Measurements from ENCODE around the gene EML1. TPM values are rescaled to one million over a fixed set of nuclear protein-coding genes. Genes with fewer than 3 reads are reported as not detected.

The EML1 gene
- total and polyA plus RNA-seq, 7 donors = 3.9 to 148 (median 91.5) TPM

DNA sequence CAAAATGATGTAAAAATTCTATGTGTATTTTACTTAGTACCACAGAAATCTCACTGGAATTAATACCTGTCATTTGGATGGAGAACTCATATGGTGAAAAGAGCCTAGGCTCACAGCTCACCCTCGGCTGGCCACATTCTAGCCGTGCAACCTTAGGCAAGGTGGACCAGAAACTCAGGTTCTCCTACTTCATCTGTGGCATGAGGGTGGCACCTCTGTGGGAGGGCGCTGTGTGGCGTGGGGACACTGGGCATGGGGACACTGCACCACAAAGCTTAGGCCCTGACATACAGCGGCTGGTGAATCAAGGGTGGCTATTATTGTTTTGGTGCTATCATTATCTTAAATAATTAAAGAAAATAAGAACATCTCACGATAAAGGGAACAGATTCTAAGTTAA, 47.1 kb downstream of the EML1 start:
- no peaks in the 10 kb centered on the region for H3K27me3 ChIP-seq
- H3K36me3 ChIP-seq = no peaks in the 10 kb centered on the region
- 91 to 95% methylated on average over 6 of the region's 6 CpGs for WGBS, 2 donors
- H3K4me1 ChIP-seq = peaks cover 0 to 49% (median 43%) of the 10 kb centered on the region in 4 donors
- intact Hi-C loops (cut with DNase I) = no loop called here
- no peak for TF ChIP-seq POLR2A (IDR thresholded peaks at IDR 0.05)
- H3K9me3 ChIP-seq = no peaks in the 10 kb centered on the region
- no peak overlapping the region for H3K27ac ChIP-seq
- no peak for DNase-seq
- H3K4me3 ChIP-seq = no peak overlapping the region

DNA sequence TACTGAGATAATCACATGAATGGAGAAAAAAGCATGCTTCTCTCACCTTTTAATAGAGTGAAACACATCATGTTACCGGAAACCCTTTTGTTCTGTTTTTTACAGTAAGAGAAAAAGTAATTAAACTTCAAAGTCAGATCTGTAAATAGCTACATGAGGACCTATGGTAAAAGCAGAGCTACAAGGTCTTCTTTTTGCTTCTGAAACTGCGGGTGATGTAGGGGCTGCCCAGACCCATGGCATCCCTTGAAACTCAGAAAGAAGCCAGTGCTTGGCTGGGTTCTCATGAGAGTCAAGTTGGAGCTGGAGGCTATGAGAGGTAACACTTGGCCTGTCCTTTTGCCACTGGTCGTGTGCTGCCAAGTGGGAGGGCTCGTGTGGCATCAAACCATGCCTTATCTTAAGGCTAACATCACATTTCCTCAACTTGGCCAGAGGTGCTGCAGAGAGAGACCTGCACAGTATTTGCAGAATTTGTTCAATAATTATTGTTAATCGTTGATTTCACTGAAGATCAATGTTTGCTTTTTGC, 47.6 kb downstream of the EML1 start:
- Histone ChIP-seq H3K4me3 (no peak overlapping the region), H3K27ac (no peak overlapping the region), H3K36me3 (no peaks in the 10 kb centered on the region), H3K27me3 (no peaks in the 10 kb centered on the region), H3K9me3 (no peaks in the 10 kb centered on the region), H3K4me1 (peaks cover 0 to 49% (median 43%) of the 10 kb centered on the region in 4 donors)
- no peak for TF ChIP-seq POLR2A (IDR thresholded peaks at IDR 0.05)
- TF ChIP-seq POLR2AphosphoS5 (IDR thresholded peaks at IDR 0.05) = no peak
- TF ChIP-seq, protein P1, sequence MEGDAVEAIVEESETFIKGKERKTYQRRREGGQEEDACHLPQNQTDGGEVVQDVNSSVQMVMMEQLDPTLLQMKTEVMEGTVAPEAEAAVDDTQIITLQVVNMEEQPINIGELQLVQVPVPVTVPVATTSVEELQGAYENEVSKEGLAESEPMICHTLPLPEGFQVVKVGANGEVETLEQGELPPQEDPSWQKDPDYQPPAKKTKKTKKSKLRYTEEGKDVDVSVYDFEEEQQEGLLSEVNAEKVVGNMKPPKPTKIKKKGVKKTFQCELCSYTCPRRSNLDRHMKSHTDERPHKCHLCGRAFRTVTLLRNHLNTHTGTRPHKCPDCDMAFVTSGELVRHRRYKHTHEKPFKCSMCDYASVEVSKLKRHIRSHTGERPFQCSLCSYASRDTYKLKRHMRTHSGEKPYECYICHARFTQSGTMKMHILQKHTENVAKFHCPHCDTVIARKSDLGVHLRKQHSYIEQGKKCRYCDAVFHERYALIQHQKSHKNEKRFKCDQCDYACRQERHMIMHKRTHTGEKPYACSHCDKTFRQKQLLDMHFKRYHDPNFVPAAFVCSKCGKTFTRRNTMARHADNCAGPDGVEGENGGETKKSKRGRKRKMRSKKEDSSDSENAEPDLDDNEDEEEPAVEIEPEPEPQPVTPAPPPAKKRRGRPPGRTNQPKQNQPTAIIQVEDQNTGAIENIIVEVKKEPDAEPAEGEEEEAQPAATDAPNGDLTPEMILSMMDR (IDR thresholded peaks at IDR 0.05) = no peak
- no peak for TF ChIP-seq EP300 (IDR thresholded peaks at IDR 0.05)
- DNase-seq = no peak
- 74 to 80% methylated on average over 5 of the region's 5 CpGs for WGBS, 2 donors
- intact Hi-C loops (cut with DNase I) = no loop called here

DNA sequence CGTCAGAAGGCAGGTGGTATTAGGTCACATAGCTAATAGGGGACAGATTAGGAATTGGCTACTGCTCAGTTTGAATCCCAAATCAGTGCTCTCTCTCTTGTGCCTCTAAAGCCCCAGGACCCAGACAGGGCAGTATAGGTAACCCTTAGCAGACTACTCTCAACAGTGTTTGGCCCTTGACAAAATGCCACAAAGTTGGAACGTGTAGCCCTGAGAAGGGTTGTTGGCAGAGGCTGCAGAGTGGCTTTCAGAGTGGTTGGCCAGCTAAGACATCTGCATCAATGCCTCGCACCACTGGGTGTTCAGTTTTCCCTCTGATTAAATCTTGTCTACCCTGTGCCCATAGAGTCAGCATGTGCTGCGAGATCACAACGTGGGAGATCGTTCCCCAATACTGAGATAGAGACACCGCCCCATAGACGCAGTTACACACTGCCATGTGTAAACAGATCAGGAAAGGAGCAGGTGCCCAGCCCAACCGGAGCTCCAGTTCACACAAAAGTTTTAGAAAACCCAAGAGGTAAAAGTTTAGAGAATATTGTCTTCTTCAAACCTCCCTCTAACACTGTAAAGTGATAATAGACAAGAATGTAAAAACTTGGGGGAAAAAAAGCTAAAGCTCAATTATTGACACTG, 48.3 kb downstream of the EML1 start:
- TF ChIP-seq POLR2AphosphoS5 (IDR thresholded peaks at IDR 0.05) (no peak), EP300 (IDR thresholded peaks at IDR 0.05) (no peak), POLR2A (IDR thresholded peaks at IDR 0.05) (no peak)
- TF ChIP-seq, protein P1 (IDR thresholded peaks at IDR 0.05) = no peak
- intact Hi-C loops (cut with DNase I) = no loop called here
- Histone ChIP-seq H3K27me3 (no peaks in the 10 kb centered on the region), H3K4me1 (peaks cover 0 to 49% (median 43%) of the 10 kb centered on the region in 4 donors), H3K27ac (peak overlapping the region in 1 of 4 donors; percentile 1), H3K36me3 (no peaks in the 10 kb centered on the region), H3K4me3 (no peak overlapping the region), H3K9me3 (no peaks in the 10 kb centered on the region)
- 26 to 60% methylated on average over 9 of the region's 9 CpGs for WGBS, 2 donors
- DNase-seq = no peak

DNA sequence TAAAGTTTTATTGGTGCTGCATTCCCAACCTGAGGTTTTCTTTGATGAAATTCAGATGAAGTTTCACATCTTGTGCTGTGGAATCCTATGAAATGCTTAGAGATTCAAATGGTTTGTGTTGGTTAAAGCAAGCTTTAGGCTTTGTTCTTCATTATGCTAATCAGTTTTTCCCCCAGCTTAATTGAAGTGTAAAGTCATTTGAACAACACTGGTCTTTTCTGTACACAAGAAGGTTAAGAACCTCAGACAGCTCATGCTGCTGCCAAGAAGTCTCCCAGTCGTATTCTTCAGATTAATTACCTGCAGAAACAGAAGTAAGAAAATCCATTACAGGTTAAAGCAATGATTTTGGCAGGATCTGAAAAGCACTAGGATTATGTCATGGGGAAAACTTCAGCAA, 48.9 kb downstream of the EML1 start:
- 10 to 49% methylated on average over 1 of the region's 1 CpG for WGBS, 2 donors
- intact Hi-C loops (cut with DNase I) = no loop called here

DNA sequence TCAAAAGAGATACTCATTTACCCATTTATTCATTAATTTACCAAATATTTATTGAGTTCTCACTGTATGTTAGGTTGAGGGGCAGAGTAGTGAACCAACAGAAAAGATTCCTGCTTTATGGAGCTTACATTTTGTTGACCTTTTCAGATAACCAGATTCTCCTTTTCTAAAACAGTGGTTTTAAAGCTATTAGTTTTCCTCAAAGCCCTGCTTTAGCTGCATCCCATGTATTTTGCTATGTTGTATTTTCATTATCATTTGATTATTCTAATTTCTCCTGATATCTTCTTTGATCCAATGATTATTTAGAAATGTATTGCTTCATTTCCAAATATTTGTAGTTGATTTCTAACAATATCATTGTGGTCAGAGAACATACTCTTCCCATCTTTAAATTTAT, 53.6 kb downstream of the EML1 start:
- intact Hi-C loops (cut with DNase I) = no loop called here
- TF ChIP-seq POLR2A (IDR thresholded peaks at IDR 0.05) (no peak), POLR2AphosphoS5 (IDR thresholded peaks at IDR 0.05) (no peak), EP300 (IDR thresholded peaks at IDR 0.05) (no peak)
- TF ChIP-seq, protein P1 (IDR thresholded peaks at IDR 0.05) = no peak
- H3K4me3 ChIP-seq = no peak overlapping the region
- no peaks in the 10 kb centered on the region for H3K27me3 ChIP-seq
- peaks cover 0 to 4% (median under 1%) of the 10 kb centered on the region in 4 donors for H3K36me3 ChIP-seq
- peaks cover 0 to 11% (median 9%) of the 10 kb centered on the region in 4 donors for H3K4me1 ChIP-seq
- no peak overlapping the region for H3K27ac ChIP-seq
- no peak for DNase-seq
- H3K9me3 ChIP-seq = peaks cover 0 to 3% (median 0%) of the 10 kb centered on the region in 4 donors

More for the DNA sequence above, 48.9 kb downstream of the EML1 start:
- Histone ChIP-seq H3K4me1 (peaks cover 0 to 49% (median 43%) of the 10 kb centered on the region in 4 donors), H3K27ac (peak overlapping the region in 1 of 4 donors; percentile 1), H3K9me3 (peaks cover 0 to 2% (median 0%) of the 10 kb centered on the region in 4 donors), H3K4me3 (no peak overlapping the region), H3K27me3 (no peaks in the 10 kb centered on the region), H3K36me3 (no peaks in the 10 kb centered on the region)
- TF ChIP-seq POLR2A (IDR thresholded peaks at IDR 0.05) (no peak), EP300 (IDR thresholded peaks at IDR 0.05) (no peak), POLR2AphosphoS5 (IDR thresholded peaks at IDR 0.05) (no peak)
- TF ChIP-seq, protein P1 (IDR thresholded peaks at IDR 0.05) = no peak
- DNase-seq = no peak
